ENCODE data around the gene NAA25. TPM values are rescaled to one million over a fixed set of nuclear protein-coding genes. Genes with fewer than 3 reads are reported as not detected.

NAA25 gene
- total RNA-seq, 1 experiment from 2014 or later: 70.5 TPM

DNA sequence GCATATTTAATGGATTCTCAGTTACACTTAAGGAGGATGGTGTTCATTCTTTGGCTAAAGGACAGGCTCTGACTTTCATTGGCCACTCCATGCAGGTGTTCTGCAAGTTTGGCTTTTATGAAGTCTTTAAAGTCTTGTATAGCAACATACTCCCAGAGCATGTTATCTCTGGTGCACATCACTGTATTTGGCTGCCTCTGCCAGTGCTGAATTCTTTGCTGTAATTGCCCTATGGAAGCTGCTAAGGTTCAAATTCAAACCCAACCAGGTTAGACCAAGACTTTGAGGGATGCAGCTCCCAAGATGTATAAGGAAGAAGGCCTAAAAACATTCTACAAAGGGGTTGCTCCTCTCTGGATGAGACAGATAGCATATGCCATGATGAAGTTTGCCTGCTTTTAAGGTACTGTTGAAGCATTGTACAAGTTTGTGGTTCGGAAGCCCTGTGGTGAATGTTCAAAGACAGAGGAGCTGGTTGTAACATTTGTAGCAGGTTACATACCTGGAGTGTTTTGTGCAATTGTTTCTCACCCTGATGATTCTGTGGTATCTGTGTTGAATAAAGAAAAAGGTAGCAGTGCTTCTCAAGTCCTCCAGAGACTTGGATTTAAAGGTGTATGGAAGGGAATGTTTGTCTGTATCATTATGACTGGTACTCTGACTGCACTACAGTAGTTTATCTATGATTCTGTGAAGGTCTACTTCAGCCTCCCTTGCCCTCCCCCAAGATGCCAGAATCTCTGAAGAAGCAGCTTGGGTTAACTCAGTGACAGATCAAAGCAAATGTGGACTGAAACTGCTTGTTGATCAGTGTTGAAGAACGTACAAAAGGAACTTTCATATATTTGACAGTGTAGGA, 115.1 kb downstream of the NAA25 start:
- no peak overlapping the region for H3K27ac ChIP-seq (ENCODE audit: low read depth, low read length, poor library complexity, severe bottlenecking)
- no peaks in the 10 kb centered on the region for H3K4me1 ChIP-seq (ENCODE audit: insufficient read depth, low read length, poor library complexity, severe bottlenecking)
- intact Hi-C loops (cut with micrococcal nuclease; ENCODE audit: unreplicated experiment): no loop called here
- no peaks in the 10 kb centered on the region for H3K9me3 ChIP-seq (ENCODE audit: low read depth, low read length, poor library complexity, severe bottlenecking)
- H3K27me3 ChIP-seq (replicated peaks; ENCODE audit: insufficient read depth, low read depth, low read length, poor library complexity): no peaks in the 10 kb centered on the region
- POLR2A ChIA-PET (ENCODE audit: low non-redundant PET): no interaction called here
- no peak overlapping the region for H3K4me3 ChIP-seq (ENCODE audit: low read depth, low read length, poor library complexity, severe bottlenecking)
- DNase-seq (ENCODE audit: low spot score): no peak
- no peaks in the 10 kb centered on the region for H3K36me3 ChIP-seq (ENCODE audit: insufficient read depth, low read length, poor library complexity, severe bottlenecking)
- CTCF ChIA-PET: no interaction called here
- BruUV-seq (replicated peaks): no TSS peak
- TF ChIP-seq EZH2 (IDR thresholded peaks at IDR 0.05; ENCODE audit: borderline replicate concordance, low read depth, low read length, poor library complexity, severe bottlenecking): no peak
- TF ChIP-seq, protein P1, sequence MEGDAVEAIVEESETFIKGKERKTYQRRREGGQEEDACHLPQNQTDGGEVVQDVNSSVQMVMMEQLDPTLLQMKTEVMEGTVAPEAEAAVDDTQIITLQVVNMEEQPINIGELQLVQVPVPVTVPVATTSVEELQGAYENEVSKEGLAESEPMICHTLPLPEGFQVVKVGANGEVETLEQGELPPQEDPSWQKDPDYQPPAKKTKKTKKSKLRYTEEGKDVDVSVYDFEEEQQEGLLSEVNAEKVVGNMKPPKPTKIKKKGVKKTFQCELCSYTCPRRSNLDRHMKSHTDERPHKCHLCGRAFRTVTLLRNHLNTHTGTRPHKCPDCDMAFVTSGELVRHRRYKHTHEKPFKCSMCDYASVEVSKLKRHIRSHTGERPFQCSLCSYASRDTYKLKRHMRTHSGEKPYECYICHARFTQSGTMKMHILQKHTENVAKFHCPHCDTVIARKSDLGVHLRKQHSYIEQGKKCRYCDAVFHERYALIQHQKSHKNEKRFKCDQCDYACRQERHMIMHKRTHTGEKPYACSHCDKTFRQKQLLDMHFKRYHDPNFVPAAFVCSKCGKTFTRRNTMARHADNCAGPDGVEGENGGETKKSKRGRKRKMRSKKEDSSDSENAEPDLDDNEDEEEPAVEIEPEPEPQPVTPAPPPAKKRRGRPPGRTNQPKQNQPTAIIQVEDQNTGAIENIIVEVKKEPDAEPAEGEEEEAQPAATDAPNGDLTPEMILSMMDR (conservative IDR thresholded peaks at IDR 0.05; ENCODE audit: low read depth, low read length): no peak

DNA sequence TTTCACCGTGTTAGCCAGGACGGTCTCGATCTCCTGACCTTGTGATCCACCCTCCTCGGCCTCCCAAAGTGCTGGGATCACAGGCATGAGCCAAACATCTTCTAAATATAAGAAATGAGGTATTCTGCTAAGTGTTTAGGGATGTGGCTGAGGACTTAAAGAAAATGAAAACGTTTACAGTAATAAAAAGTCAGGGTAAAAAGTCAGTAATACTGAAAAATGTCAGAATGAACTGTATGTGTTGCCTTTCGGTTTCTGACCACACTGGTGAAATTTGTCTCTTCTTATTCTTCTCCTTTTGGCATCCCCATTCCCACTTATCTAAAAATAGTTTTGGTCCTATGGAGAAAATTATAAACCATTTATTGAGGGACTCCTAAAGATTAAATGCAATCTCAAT, 116.1 kb downstream of the NAA25 start:
- Histone ChIP-seq H3K27me3 (replicated peaks; ENCODE audit: insufficient read depth, low read depth, low read length, poor library complexity) (no peaks in the 10 kb centered on the region), H3K9me3 (ENCODE audit: low read depth, low read length, poor library complexity, severe bottlenecking) (no peaks in the 10 kb centered on the region), H3K27ac (ENCODE audit: low read depth, low read length, poor library complexity, severe bottlenecking) (no peak overlapping the region), H3K4me1 (ENCODE audit: insufficient read depth, low read length, poor library complexity, severe bottlenecking) (no peaks in the 10 kb centered on the region), H3K4me3 (ENCODE audit: low read depth, low read length, poor library complexity, severe bottlenecking) (no peak overlapping the region), H3K36me3 (ENCODE audit: insufficient read depth, low read length, poor library complexity, severe bottlenecking) (no peaks in the 10 kb centered on the region)
- no peak for DNase-seq (ENCODE audit: low spot score)
- intact Hi-C loops (cut with micrococcal nuclease; ENCODE audit: unreplicated experiment): no loop called here
- no TSS peak for BruUV-seq (replicated peaks)
- ChIA-PET POLR2A (ENCODE audit: low non-redundant PET) (no interaction called here), CTCF (no interaction called here)
- TF ChIP-seq, protein P1 (conservative IDR thresholded peaks at IDR 0.05; ENCODE audit: low read depth, low read length): no peak
- TF ChIP-seq EZH2 (IDR thresholded peaks at IDR 0.05; ENCODE audit: borderline replicate concordance, low read depth, low read length, poor library complexity, severe bottlenecking): no peak

DNA sequence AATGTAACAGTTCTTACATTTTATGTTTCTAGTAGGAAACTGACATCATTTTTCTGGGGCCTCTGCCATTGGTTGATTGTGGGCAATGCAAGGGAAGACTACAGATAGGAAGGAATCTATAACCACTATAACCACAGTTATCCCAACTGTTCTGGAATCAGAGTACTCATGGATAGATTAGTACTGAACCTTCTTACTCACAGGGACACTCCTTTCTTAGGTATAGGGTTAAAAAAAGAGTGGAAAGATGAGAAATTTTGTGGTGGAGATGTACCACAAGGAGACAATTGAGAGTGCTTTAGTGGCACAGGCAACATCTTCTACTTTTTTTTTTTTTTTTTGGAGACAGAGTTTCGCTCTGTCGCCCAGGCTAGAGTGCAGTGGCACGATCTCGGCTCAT, 116.6 kb downstream of the NAA25 start:
- intact Hi-C loops (cut with micrococcal nuclease; ENCODE audit: unreplicated experiment): no loop called here
- Histone ChIP-seq H3K4me1 (ENCODE audit: insufficient read depth, low read length, poor library complexity, severe bottlenecking) (no peaks in the 10 kb centered on the region), H3K36me3 (ENCODE audit: insufficient read depth, low read length, poor library complexity, severe bottlenecking) (no peaks in the 10 kb centered on the region), H3K4me3 (ENCODE audit: low read depth, low read length, poor library complexity, severe bottlenecking) (no peak overlapping the region), H3K27ac (ENCODE audit: low read depth, low read length, poor library complexity, severe bottlenecking) (no peak overlapping the region), H3K9me3 (ENCODE audit: low read depth, low read length, poor library complexity, severe bottlenecking) (no peaks in the 10 kb centered on the region), H3K27me3 (replicated peaks; ENCODE audit: insufficient read depth, low read depth, low read length, poor library complexity) (no peaks in the 10 kb centered on the region)
- no peak for DNase-seq (ENCODE audit: low spot score)
- ChIA-PET CTCF (no interaction called here), POLR2A (ENCODE audit: low non-redundant PET) (no interaction called here)
- BruUV-seq (replicated peaks): no TSS peak
- no peak for TF ChIP-seq EZH2 (IDR thresholded peaks at IDR 0.05; ENCODE audit: borderline replicate concordance, low read depth, low read length, poor library complexity, severe bottlenecking)
- TF ChIP-seq, protein P1 (conservative IDR thresholded peaks at IDR 0.05; ENCODE audit: low read depth, low read length): no peak
